H9 (cell line): Measurements from ENCODE around the gene DNMT3B. TPM values are rescaled to one million over a fixed set of nuclear protein-coding genes. Genes with fewer than 3 reads are reported as not detected.
A peak's percentile ranks its signal among the peaks of the same experiment; 100 is the strongest.

Source experiments
- DNase-seq: peaks from one replicate; pipeline ENCODE4 v3.0.0-alpha.2; 2017
- H2AFZ ChIP-seq: one replicate; pipeline ENCODE4 v1.6.1; 2013; ENCODE audit warnings: mild to moderate bottlenecking, low read length, control low read depth, moderate library complexity
- H2AK5ac ChIP-seq: 2 replicates; pipeline ENCODE4 v1.6.1; 2013; ENCODE audit warnings: low read length, control low read depth, mixed read lengths; ENCODE audit not compliant: insufficient read length
- H2BK120ac ChIP-seq: one replicate; pipeline ENCODE4 v1.6.1; 2013; ENCODE audit warnings: low read depth, mild to moderate bottlenecking, low read length, control low read depth, inconsistent platforms; ENCODE audit not compliant: poor library complexity, severe bottlenecking
- H2BK12ac ChIP-seq: 2 replicates; pipeline ENCODE4 v1.6.1; 2013; ENCODE audit warnings: low read length, control low read depth, mixed read lengths, low read depth; ENCODE audit not compliant: insufficient read length
- H2BK15ac ChIP-seq: 2 replicates; pipeline ENCODE4 v1.6.1; 2013; ENCODE audit warnings: low read depth, low read length, control low read depth
- H2BK20ac ChIP-seq: one replicate; pipeline ENCODE4 v1.6.1; 2013; ENCODE audit warnings: low read depth, mild to moderate bottlenecking, low read length, control low read depth, inconsistent platforms; ENCODE audit not compliant: poor library complexity, severe bottlenecking
- H2BK5ac ChIP-seq: 2 replicates; pipeline ENCODE4 v1.6.1; 2013; ENCODE audit warnings: low read length, control low read depth, mixed read lengths; ENCODE audit not compliant: insufficient read length
- H3K14ac ChIP-seq: 2 replicates; pipeline ENCODE4 v1.6.1; 2013; ENCODE audit warnings: low read length, control low read depth; ENCODE audit not compliant: insufficient read depth
- H3K18ac ChIP-seq: 2 replicates; pipeline ENCODE4 v1.6.1; 2013; ENCODE audit warnings: low read depth, mild to moderate bottlenecking, mixed read lengths, low read length, control low read depth; ENCODE audit not compliant: insufficient read length
- H3K23ac ChIP-seq: 2 replicates; pipeline ENCODE4 v1.6.1; 2013; ENCODE audit warnings: low read length, control low read depth, mixed read lengths, low read depth; ENCODE audit not compliant: insufficient read length
- H3K23me2 ChIP-seq: 2 replicates; pipeline ENCODE4 v1.6.1; 2013; ENCODE audit warnings: low read depth, mild to moderate bottlenecking, mixed read lengths, low read length, control low read depth; ENCODE audit not compliant: insufficient read length, poor library complexity, severe bottlenecking
- H3K27ac ChIP-seq: 2 replicates; pipeline ENCODE4 v1.5.1; 2013; ENCODE audit warnings: low read length, control low read depth, mixed read lengths, low read depth; ENCODE audit not compliant: insufficient read length
- H3K27me3 ChIP-seq: 2 replicates; pipeline ENCODE4 v1.6.1; 2013; ENCODE audit warnings: low read length, control low read depth, inconsistent platforms; ENCODE audit not compliant: insufficient read depth
- H3K4ac ChIP-seq: 2 replicates; pipeline ENCODE4 v1.6.1; 2013; ENCODE audit warnings: low read depth, mild to moderate bottlenecking, control low read depth, inconsistent platforms, low read length, moderate library complexity
- H3K4me1 ChIP-seq: 2 replicates; pipeline ENCODE4 v1.6.1; 2013; ENCODE audit warnings: low read length, control low read depth, inconsistent platforms; ENCODE audit not compliant: insufficient read depth
- H3K4me2 ChIP-seq: 2 replicates; pipeline ENCODE4 v1.6.1; 2013; ENCODE audit warnings: low read length, control low read depth, mixed read lengths; ENCODE audit not compliant: insufficient read length, insufficient read depth
- H3K56ac ChIP-seq: 2 replicates; pipeline ENCODE4 v1.6.1; 2013; ENCODE audit warnings: low read depth, mild to moderate bottlenecking, mixed read lengths, low read length, control low read depth; ENCODE audit not compliant: insufficient read length
- H3K79me1 ChIP-seq: 2 replicates; pipeline ENCODE4 v1.6.1; 2013; ENCODE audit warnings: low read depth, mild to moderate bottlenecking, moderate library complexity, low read length, control low read depth, inconsistent platforms; ENCODE audit not compliant: insufficient read depth, poor library complexity, severe bottlenecking
- H3K79me2 ChIP-seq: 2 replicates; pipeline ENCODE4 v1.6.1; 2013; ENCODE audit warnings: low read length, control low read depth, inconsistent platforms; ENCODE audit not compliant: insufficient read depth
- H3K9ac ChIP-seq: 2 replicates; pipeline ENCODE4 v1.6.1; 2013; ENCODE audit warnings: low read length, control low read depth, mixed read lengths; ENCODE audit not compliant: insufficient read length; ENCODE audit errors: extremely low read depth
- H3K9me3 ChIP-seq: one replicate; pipeline ENCODE4 v1.6.1; 2013; ENCODE audit warnings: low read depth, low read length, inconsistent platforms; ENCODE audit not compliant: control insufficient read depth
- H3T11ph ChIP-seq: one replicate; pipeline ENCODE4 v1.6.1; 2013; ENCODE audit warnings: mild to moderate bottlenecking, low read length, control low read depth, inconsistent platforms
- H4K20me1 ChIP-seq: one replicate; pipeline ENCODE4 v1.6.1; 2013; ENCODE audit not compliant: control insufficient read depth, insufficient read length, insufficient read depth
- H4K5ac ChIP-seq: 2 replicates; pipeline ENCODE4 v1.6.1; 2013; ENCODE audit warnings: low read depth, mild to moderate bottlenecking, mixed read lengths, low read length, control low read depth; ENCODE audit not compliant: insufficient read length
- H4K8ac ChIP-seq: replicated peaks from 2 replicates; pipeline ENCODE4 v1.6.1; 2013; ENCODE audit warnings: low read length, control low read depth, mixed read lengths, low read depth; ENCODE audit not compliant: insufficient read length
- H4K91ac ChIP-seq: 2 replicates; pipeline ENCODE4 v1.6.1; 2013; ENCODE audit warnings: low read depth, mild to moderate bottlenecking, moderate library complexity, mixed read lengths, low read length, control low read depth; ENCODE audit not compliant: insufficient read length
- H3K27ac Mint-ChIP-seq, 3 experiments: 2 replicates in 2 of 3; 3 replicates in 1 of 3; pipeline ENCODE4 v1.8.0; 2020 to 2021; ENCODE audit warnings: mixed read lengths in 3 of 3, mild to moderate bottlenecking in 1 of 3, moderate library complexity in 1 of 3
- H3K27me3 Mint-ChIP-seq: 2 replicates; pipeline ENCODE4 v1.8.0; 2021; ENCODE audit warnings: low read depth, mild to moderate bottlenecking, moderate library complexity, mixed read lengths
- H3K36me3 Mint-ChIP-seq, 3 experiments: 2 replicates in 2 of 3; 3 replicates in 1 of 3; pipeline ENCODE4 v1.8.0; 2020 to 2021; ENCODE audit warnings: low read depth in 3 of 3, mixed read lengths in 3 of 3; ENCODE audit not compliant: insufficient read depth in 1 of 3
- H3K4me1 Mint-ChIP-seq, 2 experiments: 2 replicates each; pipeline ENCODE4 v1.8.0; 2020; ENCODE audit warnings: mixed read lengths in 2 of 2
- H3K4me3 Mint-ChIP-seq, 2 experiments: 2 replicates in 1 of 2; 3 replicates in 1 of 2; pipeline ENCODE4 v1.8.0; 2020 to 2021; ENCODE audit warnings: mild to moderate bottlenecking in 2 of 2, mixed read lengths in 2 of 2, moderate library complexity in 1 of 2
- H3K9me3 Mint-ChIP-seq, 2 experiments: 2 replicates in 1 of 2; 3 replicates in 1 of 2; pipeline ENCODE4 v1.8.0; 2020; ENCODE audit warnings: mild to moderate bottlenecking in 2 of 2, mixed read lengths in 2 of 2, moderate library complexity in 1 of 2
- CTCF ChIP-seq: fragments of 200-600 bp; sonication (generic); conservative IDR thresholded peaks from 3 replicates; pipeline ENCODE4 v1.8.0; 2021; ENCODE audit warnings: antibody characterized with exemption, mild to moderate bottlenecking
- WGBS: extraction: QIAGEN DNeasy Blood & Tissue Kit; methylation state at CpG from one replicate; pipeline ENCODE4 v1.1.7; 2013; ENCODE audit warnings: missing lambda C conversion rate, low lambda C conversion rate, mixed read lengths; ENCODE audit not compliant: insufficient read length; ENCODE audit errors: extremely low coverage; 5-methylcytosine and 5-hydroxymethylcytosine counted together
- total RNA-seq: library from RNA; stranded (reverse); gene quantifications from 2 replicates; pipeline ENCODE4 v1.2.1, GENCODE V29; 2021

The DNMT3B gene
- total RNA-seq, 1 experiment from 2014 or later = 980 TPM

GRCh38 chr20:32773855-32774254 is 11.7 kb downstream of the DNMT3B start:
- no peak overlapping the region for H3K14ac ChIP-seq
- H3K27ac ChIP-seq = no peak overlapping the region
- no peak overlapping the region for H3K56ac ChIP-seq
- no peak for DNase-seq
- H3K23ac ChIP-seq = no peak overlapping the region
- no peak overlapping the region for H4K8ac ChIP-seq
- no peak overlapping the region for H2BK5ac ChIP-seq
- no peak overlapping the region for H3T11ph ChIP-seq
- peaks cover 83% of the 10 kb centered on the region for H3K79me2 ChIP-seq
- H3K4me2 ChIP-seq = no peak overlapping the region
- no peak overlapping the region for H2BK12ac ChIP-seq
- no peak overlapping the region for H2BK120ac ChIP-seq
- Mint-ChIP-seq H3K27me3 (no peaks in the 10 kb centered on the region; the same call in 1 of the 2 replicates), H3K9me3 (no peaks in the 10 kb centered on the region), H3K27ac (peak overlapping the region; percentile 1 to 95 (median 27); a peak in 4 of 7 replicates), H3K36me3 (peaks cover 44 to 96% (median 66%) of the 10 kb centered on the region in 3 experiments; a peak in 6 of 7 replicates), H3K4me1 (peaks cover 78 to 91% of the 10 kb centered on the region in 2 experiments), H3K4me3 (peak overlapping the region in 1 of 2 experiments; percentile 72; a peak in 1 of 5 replicates)
- H3K79me1 ChIP-seq = no peaks in the 10 kb centered on the region
- TF ChIP-seq CTCF = no peak
- no peak overlapping the region for H2AFZ ChIP-seq
- no peak overlapping the region for H4K91ac ChIP-seq
- H2BK15ac ChIP-seq = no peak overlapping the region
- no peaks in the 10 kb centered on the region for H3K9me3 ChIP-seq
- H2AK5ac ChIP-seq = no peak overlapping the region
- H3K23me2 ChIP-seq = no peaks in the 10 kb centered on the region
- no CpG with 5 or more reads among the region's 8 CpGs for WGBS
- H2BK20ac ChIP-seq = no peak overlapping the region
- H3K4me1 ChIP-seq = peaks cover 6% of the 10 kb centered on the region; the same call in 1 of the 2 replicates
- H4K20me1 ChIP-seq = peaks cover 2% of the 10 kb centered on the region
- no peak overlapping the region for H3K18ac ChIP-seq
- H3K27me3 ChIP-seq = no peaks in the 10 kb centered on the region
- no peak overlapping the region for H3K9ac ChIP-seq
- no peak overlapping the region for H3K4ac ChIP-seq
- no peak overlapping the region for H4K5ac ChIP-seq
